Neural cell (in vitro differentiated cells): ENCODE results near the gene ARFGEF3. TPM values are rescaled to one million over a fixed set of nuclear protein-coding genes. Genes with fewer than 3 reads are reported as not detected.

Source experiments
- H2AFZ ChIP-seq: fragments of 200-600, 300-800 bp; sonication (generic), shearing (Covaris generic); 2 replicates; pipeline ENCODE4 v1.6.0; 2014; ENCODE audit warnings: low read depth, mild to moderate bottlenecking, antibody characterized with exemption, low read length, moderate library complexity
- H3F3A ChIP-seq: fragments of 200-600 bp; shearing (Covaris generic); 2 replicates; pipeline ENCODE4 v1.6.1; 2016; ENCODE audit warnings: mild to moderate bottlenecking, moderate library complexity, mixed read lengths, antibody characterized with exemption, low read length; ENCODE audit not compliant: insufficient read depth, poor library complexity, severe bottlenecking
- H3K27ac ChIP-seq: fragments of 200-600, 300-800 bp; sonication (generic), shearing (Covaris generic); 2 replicates; pipeline ENCODE4 v1.5.1; 2014; ENCODE audit warnings: mild to moderate bottlenecking, low read length, moderate library complexity
- H3K27me3 ChIP-seq: fragments of 300-800, 200-600 bp; sonication (generic), shearing (Covaris generic); 2 replicates; pipeline ENCODE4 v1.6.0; 2014; ENCODE audit warnings: mild to moderate bottlenecking, low read depth, low read length, moderate library complexity; ENCODE audit not compliant: insufficient read depth
- H3K36me3 ChIP-seq: fragments of 300-800, 200-600 bp; sonication (generic), shearing (Covaris generic); 2 replicates; pipeline ENCODE4 v1.5.1; 2014; ENCODE audit warnings: mild to moderate bottlenecking, antibody characterized with exemption, low read length, moderate library complexity; ENCODE audit not compliant: insufficient read depth
- H3K4me2 ChIP-seq: fragments of 300-800, 200-600 bp; sonication (generic), shearing (Covaris generic); 2 replicates; pipeline ENCODE4 v1.6.0; 2014; ENCODE audit warnings: mild to moderate bottlenecking, low read length
- H3K4me3 ChIP-seq: fragments of 300-800, 200-600 bp; sonication (generic), shearing (Covaris generic); 2 replicates; pipeline ENCODE4 v1.5.1; 2014; ENCODE audit warnings: mild to moderate bottlenecking, low read length, moderate library complexity
- H3K79me2 ChIP-seq: fragments of 200-600 bp; shearing (Covaris generic); replicated peaks from 2 replicates; pipeline ENCODE4 v1.6.0; 2014; ENCODE audit warnings: mild to moderate bottlenecking, low read length, moderate library complexity; ENCODE audit not compliant: insufficient read depth
- H3K9ac ChIP-seq: fragments of 300-800, 200-600 bp; sonication (generic), shearing (Covaris generic); 2 replicates; pipeline ENCODE4 v1.6.1; 2016; ENCODE audit warnings: mild to moderate bottlenecking, low read length, mixed read lengths
- H3K9me2 ChIP-seq: fragments of 200-600 bp; shearing (Covaris generic); 2 replicates; pipeline ENCODE4 v1.6.1; 2016; ENCODE audit warnings: mild to moderate bottlenecking, low read length, mixed read lengths; ENCODE audit not compliant: insufficient read depth
- H3K9me3 ChIP-seq: fragments of 200-600, 300-800 bp; sonication (generic), shearing (Covaris generic); 2 replicates; pipeline ENCODE4 v1.6.1; 2016; ENCODE audit warnings: mild to moderate bottlenecking, mixed run types, low read length, moderate library complexity, mixed read lengths
- H4K20me1 ChIP-seq: fragments of 200-600 bp; shearing (Covaris generic); 2 replicates; pipeline ENCODE4 v1.6.1; 2016; ENCODE audit warnings: mild to moderate bottlenecking, mixed run types; ENCODE audit not compliant: insufficient read depth
- CTCF ChIP-seq: fragments of 450-650 bp; IDR thresholded peaks from 2 replicates; pipeline ENCODE4 v1.5.1; 2014; ENCODE audit warnings: antibody characterized with exemption, mild to moderate bottlenecking, moderate library complexity; ENCODE audit not compliant: poor library complexity, severe bottlenecking
- EP300 ChIP-seq: fragments of 450-650 bp; conservative IDR thresholded peaks from 2 replicates; pipeline ENCODE4 v1.6.1; 2014; ENCODE audit warnings: antibody characterized with exemption, mild to moderate bottlenecking, moderate library complexity; ENCODE audit not compliant: poor library complexity, severe bottlenecking
- EZH2 ChIP-seq: fragments of 200-600, 300-800 bp; shearing (Covaris generic), sonication (generic); IDR thresholded peaks from 2 replicates; pipeline ENCODE4 v1.6.1; 2014; ENCODE audit warnings: antibody characterized with exemption, low read length, borderline replicate concordance, mild to moderate bottlenecking; ENCODE audit not compliant: insufficient read depth, poor library complexity, severe bottlenecking
- MXI1 ChIP-seq: fragments of 450-650 bp; conservative IDR thresholded peaks from 2 replicates; pipeline ENCODE4 v1.6.1; 2014; ENCODE audit warnings: antibody characterized with exemption, mild to moderate bottlenecking; ENCODE audit not compliant: poor library complexity, severe bottlenecking
- POLR2AphosphoS5 ChIP-seq: IDR thresholded peaks from 2 replicates; pipeline ENCODE4 v1.6.1; 2012
- RAD21 ChIP-seq: fragments of 450-650 bp; conservative IDR thresholded peaks from 2 replicates; pipeline ENCODE4 v1.6.1; 2014; ENCODE audit warnings: antibody characterized with exemption, mild to moderate bottlenecking, moderate library complexity
- REST ChIP-seq: IDR thresholded peaks from 2 replicates; pipeline ENCODE4 v1.6.1; 2012; ENCODE audit warnings: borderline replicate concordance
- SMC3 ChIP-seq: fragments of 450-650 bp; conservative IDR thresholded peaks from 2 replicates; pipeline ENCODE4 v1.6.1; 2014; ENCODE audit warnings: antibody characterized with exemption, mild to moderate bottlenecking, moderate library complexity; ENCODE audit not compliant: poor library complexity
- TAF1 ChIP-seq: IDR thresholded peaks from 2 replicates; pipeline ENCODE4 v1.6.1; 2012; ENCODE audit warnings: low read depth
- polyA plus RNA-seq: library from polyadenylated mRNA; depleted of rRNA; stranded (reverse); fragments of >200 nt; gene quantifications from 2 replicates; pipeline ENCODE4 v1.2.3, GENCODE V29; 2014

ARFGEF3 gene
- polyA plus RNA-seq, 1 donor from 2014 or later: 4.6 TPM

- no peaks in the 10 kb centered on the region for H3K9me2 ChIP-seq
- no peaks in the 10 kb centered on the region for H3K9me3 ChIP-seq
- no peak overlapping the region for H3K4me2 ChIP-seq
- TF ChIP-seq SMC3: no peak
- no peak for TF ChIP-seq EZH2
- TF ChIP-seq RAD21: no peak
- no peak for TF ChIP-seq MXI1
- TF ChIP-seq CTCF: no peak
- no peak for TF ChIP-seq REST
- TF ChIP-seq POLR2AphosphoS5: no peak
- TF ChIP-seq TAF1: no peak
- TF ChIP-seq EP300: no peak
- no peaks in the 10 kb centered on the region for H3K79me2 ChIP-seq
- H3F3A ChIP-seq: no peaks in the 10 kb centered on the region
- H3K27me3 ChIP-seq: no peaks in the 10 kb centered on the region
- H3K4me3 ChIP-seq: no peak overlapping the region
- H3K27ac ChIP-seq: no peak overlapping the region
- H3K36me3 ChIP-seq: no peaks in the 10 kb centered on the region
- H3K9ac ChIP-seq: no peak overlapping the region
- H4K20me1 ChIP-seq: no peaks in the 10 kb centered on the region
- H2AFZ ChIP-seq: no peak overlapping the region
Observed at GRCh38 chr6:138226700-138227315, 65.1 kb downstream of the ARFGEF3 start.

GRCh38 chr6:138227316-138227781 is 65.6 kb downstream of the ARFGEF3 start:
- Histone ChIP-seq H3K79me2 (no peaks in the 10 kb centered on the region), H3F3A (no peaks in the 10 kb centered on the region), H3K4me3 (no peak overlapping the region), H3K27me3 (no peaks in the 10 kb centered on the region), H3K4me2 (no peak overlapping the region), H3K27ac (no peak overlapping the region), H3K9ac (no peak overlapping the region), H4K20me1 (no peaks in the 10 kb centered on the region), H3K36me3 (no peaks in the 10 kb centered on the region), H3K9me2 (no peaks in the 10 kb centered on the region), H2AFZ (no peak overlapping the region), H3K9me3 (no peaks in the 10 kb centered on the region)
- TF ChIP-seq TAF1: no peak
- TF ChIP-seq POLR2AphosphoS5: no peak
- no peak for TF ChIP-seq SMC3
